ENCODE data around the gene ALDOC. TPM values are rescaled to one million over a fixed set of nuclear protein-coding genes. Genes with fewer than 3 reads are reported as not detected.

ALDOC gene
- total and polyA plus RNA-seq, 2 donors (not counting 1 experiment from before 2014, with no cell fraction given), result 91.3 to 111 TPM

GRCh38 chr17:28530250-28530649 lies 46.4 kb downstream of the ALDOC start:
- Histone ChIP-seq H3K79me2 (ENCODE audit: control insufficient read depth, insufficient read depth, low read length) (no peaks in the 10 kb centered on the region), H3K27ac (ENCODE audit: insufficient read depth, low read length) (no peak overlapping the region)

GRCh38 chr17:28529013-28529400 lies 47.7 kb downstream of the ALDOC start:
- Histone ChIP-seq H3K79me2 (ENCODE audit: control insufficient read depth, insufficient read depth, low read length) (no peaks in the 10 kb centered on the region), H3K4me2 (ENCODE audit: extremely low read depth, insufficient read depth, low read length) (no peak overlapping the region), H2AFZ (ENCODE audit: low read length) (no peak overlapping the region), H3K4me1 (ENCODE audit: control insufficient read depth, extremely low read depth, insufficient read depth, low read length) (no peaks in the 10 kb centered on the region), H3K9me3 (ENCODE audit: control insufficient read depth, insufficient read depth, low read depth, low read length) (no peaks in the 10 kb centered on the region), H3K27ac (ENCODE audit: insufficient read depth, low read length) (no peak overlapping the region), H3K9ac (ENCODE audit: insufficient read depth, low read length) (no peak overlapping the region), H3K27me3 (ENCODE audit: control insufficient read depth, insufficient read depth, low read length) (peaks cover 4% of the 10 kb centered on the region), H3K4me3 (replicated peaks in 1 of 4; ENCODE audit: control extremely low read depth in 1 of 4, insufficient read depth in 1 of 4, low read depth in 3 of 4, low read length in 4 of 4) (no peak overlapping the region), H4K20me1 (ENCODE audit: control insufficient read depth, extremely low read depth, insufficient read depth, low read length) (no peaks in the 10 kb centered on the region), H3K36me3 (ENCODE audit: control insufficient read depth, insufficient read depth, low read length) (no peaks in the 10 kb centered on the region)
- TF ChIP-seq EZH2 (IDR thresholded peaks at IDR 0.05; ENCODE audit: low read length, missing control alignments) (no peak), CTCF (conservative IDR thresholded peaks at IDR 0.05 in 1 of 2, IDR thresholded peaks at IDR 0.05 in 1 of 2; ENCODE audit: low read depth in 1 of 2, low read length in 2 of 2) (no peak)
- DNase-seq (ENCODE audit: low read depth in 2 of 2), result no peak

More at GRCh38 chr17:28530250-28530649, 46.4 kb downstream of the ALDOC start:
- Histone ChIP-seq H4K20me1 (ENCODE audit: control insufficient read depth, extremely low read depth, insufficient read depth, low read length) (no peaks in the 10 kb centered on the region), H3K4me1 (ENCODE audit: control insufficient read depth, extremely low read depth, insufficient read depth, low read length) (no peaks in the 10 kb centered on the region), H3K4me2 (ENCODE audit: extremely low read depth, insufficient read depth, low read length) (no peak overlapping the region), H3K27me3 (ENCODE audit: control insufficient read depth, insufficient read depth, low read length) (peaks cover 4% of the 10 kb centered on the region), H3K9ac (ENCODE audit: insufficient read depth, low read length) (no peak overlapping the region), H2AFZ (ENCODE audit: low read length) (no peak overlapping the region), H3K9me3 (ENCODE audit: control insufficient read depth, insufficient read depth, low read depth, low read length) (no peaks in the 10 kb centered on the region), H3K36me3 (ENCODE audit: control insufficient read depth, insufficient read depth, low read length) (no peaks in the 10 kb centered on the region), H3K4me3 (replicated peaks in 1 of 4; ENCODE audit: control extremely low read depth in 1 of 4, insufficient read depth in 1 of 4, low read depth in 3 of 4, low read length in 4 of 4) (no peak overlapping the region)
- TF ChIP-seq CTCF (conservative IDR thresholded peaks at IDR 0.05 in 1 of 2, IDR thresholded peaks at IDR 0.05 in 1 of 2; ENCODE audit: low read depth in 1 of 2, low read length in 2 of 2), result no peak
- no peak for TF ChIP-seq EZH2 (IDR thresholded peaks at IDR 0.05; ENCODE audit: low read length, missing control alignments)
- DNase-seq (ENCODE audit: low read depth in 2 of 2), result no peak

DNA sequence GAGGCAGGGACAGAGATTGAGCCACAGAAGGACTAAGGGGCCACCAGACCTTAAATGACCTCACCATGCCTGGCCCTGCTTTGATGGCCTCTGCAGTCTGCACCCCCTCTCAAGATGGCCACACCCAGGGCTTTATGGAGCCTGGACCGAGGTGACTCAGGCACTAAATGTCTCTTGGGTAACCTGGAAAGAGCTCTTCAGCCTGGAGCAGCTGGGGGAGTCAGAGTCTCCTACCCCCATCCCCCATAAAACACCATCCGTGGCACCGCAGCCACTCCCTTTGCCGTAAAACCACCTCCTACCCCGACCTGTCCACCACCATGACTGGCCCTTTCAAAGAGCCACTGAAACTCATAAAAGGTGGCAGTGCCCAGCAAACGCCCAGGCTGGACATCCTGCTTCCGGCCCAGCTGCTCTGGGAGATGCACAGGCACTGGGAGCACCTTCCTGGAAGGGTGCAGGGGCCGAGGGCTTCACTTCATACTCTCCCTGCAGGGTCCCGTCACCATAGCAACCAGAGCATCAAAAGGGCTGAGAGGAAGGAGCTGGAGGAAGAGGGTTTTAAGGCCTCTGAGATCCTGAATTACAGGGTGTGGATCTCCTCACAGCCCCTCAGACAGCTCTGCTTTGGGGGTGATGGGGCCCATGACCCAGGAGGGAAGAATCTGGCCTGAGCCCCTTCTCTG lies 48.2 kb downstream of the ALDOC start:
- H3K27me3 ChIP-seq (ENCODE audit: control insufficient read depth, insufficient read depth, low read length), result peaks cover 4% of the 10 kb centered on the region
- H3K9me3 ChIP-seq (ENCODE audit: control insufficient read depth, insufficient read depth, low read depth, low read length), result no peaks in the 10 kb centered on the region
- no peak for TF ChIP-seq EZH2 (IDR thresholded peaks at IDR 0.05; ENCODE audit: low read length, missing control alignments)
- no peak for TF ChIP-seq CTCF (conservative IDR thresholded peaks at IDR 0.05 in 1 of 2, IDR thresholded peaks at IDR 0.05 in 1 of 2; ENCODE audit: low read depth in 1 of 2, low read length in 2 of 2)
- no peaks in the 10 kb centered on the region for H3K79me2 ChIP-seq (ENCODE audit: control insufficient read depth, insufficient read depth, low read length)
- no peak overlapping the region for H3K4me2 ChIP-seq (ENCODE audit: extremely low read depth, insufficient read depth, low read length)
- H3K4me3 ChIP-seq (replicated peaks in 1 of 4; ENCODE audit: control extremely low read depth in 1 of 4, insufficient read depth in 1 of 4, low read depth in 3 of 4, low read length in 4 of 4), result no peak overlapping the region
- H2AFZ ChIP-seq (ENCODE audit: low read length), result no peak overlapping the region
- no peaks in the 10 kb centered on the region for H4K20me1 ChIP-seq (ENCODE audit: control insufficient read depth, extremely low read depth, insufficient read depth, low read length)
- no peaks in the 10 kb centered on the region for H3K36me3 ChIP-seq (ENCODE audit: control insufficient read depth, insufficient read depth, low read length)
- DNase-seq (ENCODE audit: low read depth in 2 of 2), result no peak
- no peak overlapping the region for H3K27ac ChIP-seq (ENCODE audit: insufficient read depth, low read length)
- no peak overlapping the region for H3K9ac ChIP-seq (ENCODE audit: insufficient read depth, low read length)
- H3K4me1 ChIP-seq (ENCODE audit: control insufficient read depth, extremely low read depth, insufficient read depth, low read length), result no peaks in the 10 kb centered on the region

Data from fibroblast of lung (primary cell).